ENCODE results near the gene CD9. TPM values are rescaled to one million over a fixed set of nuclear protein-coding genes. Genes with fewer than 3 reads are reported as not detected.

CD9 gene
- total and polyA plus RNA-seq, 2 donors (not counting 3 experiments of a cell fraction or from before 2014, with no cell fraction given): 379 to 1,225 TPM

DNA sequence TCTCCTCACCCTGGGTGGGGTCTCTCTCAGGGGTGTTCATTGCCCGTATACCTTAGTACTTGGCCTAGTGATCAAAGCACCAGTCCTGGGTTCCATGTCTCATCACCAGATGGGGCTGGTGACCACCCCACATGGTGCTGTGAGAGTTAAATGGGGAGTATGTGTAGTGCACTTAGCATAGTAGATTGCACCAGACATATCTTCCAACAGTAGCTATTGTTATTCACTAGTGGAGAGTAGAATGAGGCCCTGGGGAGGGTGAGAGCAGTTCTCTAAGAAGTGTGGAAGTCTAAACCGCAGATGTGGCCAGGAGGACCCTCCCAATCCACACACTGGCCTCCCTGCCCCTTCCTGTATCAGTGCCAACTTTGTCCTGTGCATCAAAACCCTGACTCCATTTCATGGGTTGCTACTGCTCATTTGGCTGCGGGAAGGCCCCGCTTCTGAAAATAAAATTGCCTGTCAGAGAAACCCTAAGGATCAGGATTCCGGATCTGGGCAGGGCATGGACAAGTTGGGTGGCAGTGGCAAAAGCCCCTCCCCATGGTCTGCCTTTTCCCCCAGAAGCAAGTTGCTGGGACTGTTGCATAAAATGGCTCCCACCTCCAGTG is 4.4 kb downstream of the CD9 start:
- BruUV-seq (replicated peaks): no TSS peak
- Histone ChIP-seq H3K4me2 (ENCODE audit: insufficient read depth, low read length) (peak overlapping the region; percentile 92), H3K27ac (ENCODE audit: insufficient read depth, low read depth, low read length) (peak overlapping the region; percentile 85), H3K9ac (replicated peaks; ENCODE audit: extremely low read depth, insufficient read depth, low read length) (peak overlapping the region; percentile 6), H3K36me3 (ENCODE audit: control insufficient read depth in 2 of 2, extremely low read depth in 1 of 2, insufficient read depth in 2 of 2, low read length in 2 of 2) (peaks cover 0 to 7% of the 10 kb centered on the region in 2 experiments), H3K27me3 (ENCODE audit: control insufficient read depth in 2 of 2, insufficient read depth in 2 of 2, low read length in 2 of 2) (no peaks in the 10 kb centered on the region), H3K9me3 (replicated peaks; ENCODE audit: control insufficient read depth, insufficient read depth, low read length) (no peaks in the 10 kb centered on the region), H3K4me1 (ENCODE audit: control insufficient read depth, extremely low read depth, insufficient read depth, low read length) (peaks cover 51% of the 10 kb centered on the region), H3K9me1 (replicated peaks; ENCODE audit: control insufficient read depth, extremely low read depth, insufficient read depth, low read length) (no peaks in the 10 kb centered on the region), H3K79me2 (ENCODE audit: control insufficient read depth, insufficient read depth, low read length) (peaks cover 94% of the 10 kb centered on the region), H3K4me3 (replicated peaks in 1 of 3; ENCODE audit: insufficient read depth in 1 of 3, low read depth in 1 of 3, low read length in 3 of 3) (no peak overlapping the region), H4K20me1 (replicated peaks; ENCODE audit: control insufficient read depth, extremely low read depth, insufficient read depth, low read length) (no peaks in the 10 kb centered on the region), H2AFZ (ENCODE audit: low read depth, low read length) (no peak overlapping the region)
- dilution Hi-C loops (cut with MboI; ENCODE audit: extremely low pct_ligation_motif_present, low sequenced_read_pairs): no loop called here
- intact Hi-C loops (cut with micrococcal nuclease): loop anchor here (2.0 kb wide), 1 partner anchor 18 kb away; no protein-coding TSS in a partner anchor
- FAIRE-seq: peak; percentile 26
- ChIA-PET CTCF (interaction anchor here (0.6 to 2.9 kb wide), 10 partner anchors 9 to 333 kb away, joined by 3 to 25 read pairs (median 4); no protein-coding TSS in a partner anchor), POLR2A (no interaction called here)
- DNase-seq (ENCODE audit: low read depth, low spot score): peak; percentile 61
- no peak for TF ChIP-seq JUN (IDR thresholded peaks at IDR 0.05; ENCODE audit: borderline replicate concordance, insufficient read depth, insufficient read length, low read depth)
- TF ChIP-seq POLR2A (IDR thresholded peaks at IDR 0.05; ENCODE audit: low read depth, low read length): peak; percentile 16
- TF ChIP-seq, protein P1, sequence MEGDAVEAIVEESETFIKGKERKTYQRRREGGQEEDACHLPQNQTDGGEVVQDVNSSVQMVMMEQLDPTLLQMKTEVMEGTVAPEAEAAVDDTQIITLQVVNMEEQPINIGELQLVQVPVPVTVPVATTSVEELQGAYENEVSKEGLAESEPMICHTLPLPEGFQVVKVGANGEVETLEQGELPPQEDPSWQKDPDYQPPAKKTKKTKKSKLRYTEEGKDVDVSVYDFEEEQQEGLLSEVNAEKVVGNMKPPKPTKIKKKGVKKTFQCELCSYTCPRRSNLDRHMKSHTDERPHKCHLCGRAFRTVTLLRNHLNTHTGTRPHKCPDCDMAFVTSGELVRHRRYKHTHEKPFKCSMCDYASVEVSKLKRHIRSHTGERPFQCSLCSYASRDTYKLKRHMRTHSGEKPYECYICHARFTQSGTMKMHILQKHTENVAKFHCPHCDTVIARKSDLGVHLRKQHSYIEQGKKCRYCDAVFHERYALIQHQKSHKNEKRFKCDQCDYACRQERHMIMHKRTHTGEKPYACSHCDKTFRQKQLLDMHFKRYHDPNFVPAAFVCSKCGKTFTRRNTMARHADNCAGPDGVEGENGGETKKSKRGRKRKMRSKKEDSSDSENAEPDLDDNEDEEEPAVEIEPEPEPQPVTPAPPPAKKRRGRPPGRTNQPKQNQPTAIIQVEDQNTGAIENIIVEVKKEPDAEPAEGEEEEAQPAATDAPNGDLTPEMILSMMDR (IDR thresholded peaks at IDR 0.05; ENCODE audit: extremely low read depth in 1 of 2, insufficient read depth in 1 of 2, low read depth in 1 of 2, low read length in 2 of 2): no peak

DNA sequence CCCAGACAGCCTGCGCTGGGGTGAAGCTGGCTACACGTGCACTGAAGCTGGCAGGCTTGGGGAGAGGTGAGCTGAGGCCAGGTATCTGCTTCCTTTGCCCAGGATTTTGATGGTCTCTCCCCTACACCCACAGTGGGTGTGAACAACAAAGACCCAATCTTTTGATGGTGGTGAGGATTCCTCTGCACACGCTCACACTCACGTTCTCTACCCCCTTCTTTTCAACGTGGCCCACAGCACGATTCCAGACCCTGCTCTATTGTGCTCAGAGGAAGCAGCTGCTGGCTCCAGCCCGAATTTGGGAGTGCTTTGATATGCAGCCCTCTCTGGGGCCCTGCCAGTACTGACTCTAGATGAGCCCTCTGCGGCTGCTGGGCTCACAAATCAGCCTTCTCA is 4.9 kb downstream of the CD9 start:
- H3K4me3 ChIP-seq (replicated peaks in 1 of 3; ENCODE audit: insufficient read depth in 1 of 3, low read depth in 1 of 3, low read length in 3 of 3): no peak overlapping the region

More for the DNA sequence above, 4.9 kb downstream of the CD9 start:
- ChIA-PET CTCF (interaction anchor here (0.7 to 2.9 kb wide), 9 partner anchors 9 to 332 kb away, joined by 3 to 25 read pairs (median 4); no protein-coding TSS in a partner anchor), POLR2A (no interaction called here)
- Histone ChIP-seq H3K9me3 (replicated peaks; ENCODE audit: control insufficient read depth, insufficient read depth, low read length) (no peaks in the 10 kb centered on the region), H3K27me3 (ENCODE audit: control insufficient read depth in 2 of 2, insufficient read depth in 2 of 2, low read length in 2 of 2) (no peaks in the 10 kb centered on the region), H3K9me1 (replicated peaks; ENCODE audit: control insufficient read depth, extremely low read depth, insufficient read depth, low read length) (no peaks in the 10 kb centered on the region), H3K79me2 (ENCODE audit: control insufficient read depth, insufficient read depth, low read length) (peaks cover 99% of the 10 kb centered on the region), H3K9ac (replicated peaks; ENCODE audit: extremely low read depth, insufficient read depth, low read length) (peak overlapping the region; percentile 6), H3K27ac (ENCODE audit: insufficient read depth, low read depth, low read length) (peak overlapping the region; percentile 85), H3K4me2 (ENCODE audit: insufficient read depth, low read length) (peak overlapping the region; percentile 92), H3K4me1 (ENCODE audit: control insufficient read depth, extremely low read depth, insufficient read depth, low read length) (peaks cover 48% of the 10 kb centered on the region), H2AFZ (ENCODE audit: low read depth, low read length) (no peak overlapping the region), H3K36me3 (ENCODE audit: control insufficient read depth in 2 of 2, extremely low read depth in 1 of 2, insufficient read depth in 2 of 2, low read length in 2 of 2) (peaks cover 0 to 7% of the 10 kb centered on the region in 2 experiments), H4K20me1 (replicated peaks; ENCODE audit: control insufficient read depth, extremely low read depth, insufficient read depth, low read length) (no peaks in the 10 kb centered on the region)
- FAIRE-seq (peak; percentile 37), DNase-seq (ENCODE audit: low read depth, low spot score) (peak; percentile 69)
- TF ChIP-seq MYC (IDR thresholded peaks at IDR 0.05; ENCODE audit: low read depth, low read length): no peak
- peak; percentile 42 for TF ChIP-seq POLR2AphosphoS5 (IDR thresholded peaks at IDR 0.05; ENCODE audit: insufficient read depth, low read depth, low read length)
- TF ChIP-seq POLR2A (IDR thresholded peaks at IDR 0.05; ENCODE audit: low read depth, low read length): peak; percentile 39
- TF ChIP-seq, protein P2, sequence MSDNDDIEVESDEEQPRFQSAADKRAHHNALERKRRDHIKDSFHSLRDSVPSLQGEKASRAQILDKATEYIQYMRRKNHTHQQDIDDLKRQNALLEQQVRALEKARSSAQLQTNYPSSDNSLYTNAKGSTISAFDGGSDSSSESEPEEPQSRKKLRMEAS (IDR thresholded peaks at IDR 0.05; ENCODE audit: insufficient read depth, insufficient read length): peak; percentile 23
- TF ChIP-seq JUN (IDR thresholded peaks at IDR 0.05; ENCODE audit: borderline replicate concordance, insufficient read depth, insufficient read length, low read depth): no peak
- TF ChIP-seq, protein P1 (IDR thresholded peaks at IDR 0.05; ENCODE audit: extremely low read depth in 1 of 2, insufficient read depth in 1 of 2, low read depth in 1 of 2, low read length in 2 of 2): no peak
- TF ChIP-seq GATA2 (IDR thresholded peaks at IDR 0.05; ENCODE audit: insufficient read depth, insufficient read length, low read depth, low read length): no peak
- TF ChIP-seq EZH2 (IDR thresholded peaks at IDR 0.05; ENCODE audit: borderline replicate concordance, low read depth, low read length, severe bottlenecking): no peak
- no peak for TF ChIP-seq FOS (IDR thresholded peaks at IDR 0.05; ENCODE audit: borderline replicate concordance, insufficient read depth, low read length)
- dilution Hi-C loops (cut with MboI; ENCODE audit: extremely low pct_ligation_motif_present, low sequenced_read_pairs): no loop called here
- intact Hi-C loops (cut with micrococcal nuclease): loop anchor here (2.0 kb wide), 1 partner anchor 18 kb away; no protein-coding TSS in a partner anchor
- no TSS peak for BruUV-seq (replicated peaks)
